EH (cell line): Measurements from ENCODE around the gene NPIPA7.
"Not testable (repeated sequence)": the region's sequence is repeated elsewhere in the genome, so short reads cannot be mapped to it uniquely, and the experiment has no call there.

Experiments used
- DNase-seq: peaks from one replicate; pipeline ENCODE4 v3.0.0-alpha.2; 2015; ENCODE audit warnings: low read depth

Gene NPIPA7

GRCh38 chr16:16378840-16379239 lies at the start of gene NPIPA7:
Gene NPIPA7, plus strand, starts transcription at chr16:16379140. Its CDS starts 105 bp downstream, at chr16:16379245.
- DNase-seq, result not testable (repeated sequence)

- not testable (repeated sequence) for DNase-seq
Measured at GRCh38 chr16:16331466-16331865, 47.5 kb upstream of the NPIPA7 start.

GRCh38 chr16:16357556-16357955 lies 21.4 kb upstream of the NPIPA7 start:
- DNase-seq, result not testable (repeated sequence)

- not testable (repeated sequence) for DNase-seq
Measured at GRCh38 chr16:16358539-16359240, 20.2 kb upstream of the NPIPA7 start.

GRCh38 chr16:16363595-16363994 lies 15.3 kb upstream of the NPIPA7 start:
- not testable (repeated sequence) for DNase-seq

- not testable (repeated sequence) for DNase-seq
Measured at GRCh38 chr16:16364100-16364499, 14.8 kb upstream of the NPIPA7 start.

- DNase-seq, result not testable (repeated sequence)
Measured at GRCh38 chr16:16364701-16365100, 14.2 kb upstream of the NPIPA7 start.

GRCh38 chr16:16365319-16365718 lies 13.6 kb upstream of the NPIPA7 start:
- not testable (repeated sequence) for DNase-seq

GRCh38 chr16:16365851-16366250 lies 13.1 kb upstream of the NPIPA7 start:
- DNase-seq, result not testable (repeated sequence)

GRCh38 chr16:16366552-16367284 lies 12.2 kb upstream of the NPIPA7 start:
- DNase-seq, result not testable (repeated sequence)

- not testable (repeated sequence) for DNase-seq
Measured at GRCh38 chr16:16367285-16367628, 11.7 kb upstream of the NPIPA7 start.

GRCh38 chr16:16369081-16369856 lies 9.7 kb upstream of the NPIPA7 start:
- DNase-seq, result not testable (repeated sequence)

GRCh38 chr16:16371136-16371735 lies 7.7 kb upstream of the NPIPA7 start:
- not testable (repeated sequence) for DNase-seq

GRCh38 chr16:16374192-16374591 lies 4.7 kb upstream of the NPIPA7 start:
- DNase-seq, result not testable (repeated sequence)

GRCh38 chr16:16399685-16400084 lies 20.7 kb downstream of the NPIPA7 start:
- DNase-seq, result not testable (repeated sequence)

- DNase-seq, result not testable (repeated sequence)
Measured at GRCh38 chr16:16402333-16402732, 23.4 kb downstream of the NPIPA7 start.

- not testable (repeated sequence) for DNase-seq
Measured at GRCh38 chr16:16404283-16404682, 25.3 kb downstream of the NPIPA7 start.

GRCh38 chr16:16405421-16405820 lies 26.5 kb downstream of the NPIPA7 start:
- not testable (repeated sequence) for DNase-seq

GRCh38 chr16:16408430-16408829 lies 29.5 kb downstream of the NPIPA7 start:
- DNase-seq, result not testable (repeated sequence)

GRCh38 chr16:16413773-16414172 lies 34.8 kb downstream of the NPIPA7 start:
- not testable (repeated sequence) for DNase-seq

- not testable (repeated sequence) for DNase-seq
Measured at GRCh38 chr16:16417071-16417470, 38.1 kb downstream of the NPIPA7 start.
